GM21423 (cell line): ENCODE results near the gene SNX7.

ENCODE experiments used
- ATAC-seq: cut with Tn5 transposase; IDR thresholded peaks from one replicate; pipeline ENCODE4 v1.9.1; 2021; ENCODE audit warnings: mild to moderate bottlenecking, moderate library complexity; ENCODE audit not compliant: unreplicated experiment

SNX7 gene, protein sequence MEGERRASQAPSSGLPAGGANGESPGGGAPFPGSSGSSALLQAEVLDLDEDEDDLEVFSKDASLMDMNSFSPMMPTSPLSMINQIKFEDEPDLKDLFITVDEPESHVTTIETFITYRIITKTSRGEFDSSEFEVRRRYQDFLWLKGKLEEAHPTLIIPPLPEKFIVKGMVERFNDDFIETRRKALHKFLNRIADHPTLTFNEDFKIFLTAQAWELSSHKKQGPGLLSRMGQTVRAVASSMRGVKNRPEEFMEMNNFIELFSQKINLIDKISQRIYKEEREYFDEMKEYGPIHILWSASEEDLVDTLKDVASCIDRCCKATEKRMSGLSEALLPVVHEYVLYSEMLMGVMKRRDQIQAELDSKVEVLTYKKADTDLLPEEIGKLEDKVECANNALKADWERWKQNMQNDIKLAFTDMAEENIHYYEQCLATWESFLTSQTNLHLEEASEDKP

DNA sequence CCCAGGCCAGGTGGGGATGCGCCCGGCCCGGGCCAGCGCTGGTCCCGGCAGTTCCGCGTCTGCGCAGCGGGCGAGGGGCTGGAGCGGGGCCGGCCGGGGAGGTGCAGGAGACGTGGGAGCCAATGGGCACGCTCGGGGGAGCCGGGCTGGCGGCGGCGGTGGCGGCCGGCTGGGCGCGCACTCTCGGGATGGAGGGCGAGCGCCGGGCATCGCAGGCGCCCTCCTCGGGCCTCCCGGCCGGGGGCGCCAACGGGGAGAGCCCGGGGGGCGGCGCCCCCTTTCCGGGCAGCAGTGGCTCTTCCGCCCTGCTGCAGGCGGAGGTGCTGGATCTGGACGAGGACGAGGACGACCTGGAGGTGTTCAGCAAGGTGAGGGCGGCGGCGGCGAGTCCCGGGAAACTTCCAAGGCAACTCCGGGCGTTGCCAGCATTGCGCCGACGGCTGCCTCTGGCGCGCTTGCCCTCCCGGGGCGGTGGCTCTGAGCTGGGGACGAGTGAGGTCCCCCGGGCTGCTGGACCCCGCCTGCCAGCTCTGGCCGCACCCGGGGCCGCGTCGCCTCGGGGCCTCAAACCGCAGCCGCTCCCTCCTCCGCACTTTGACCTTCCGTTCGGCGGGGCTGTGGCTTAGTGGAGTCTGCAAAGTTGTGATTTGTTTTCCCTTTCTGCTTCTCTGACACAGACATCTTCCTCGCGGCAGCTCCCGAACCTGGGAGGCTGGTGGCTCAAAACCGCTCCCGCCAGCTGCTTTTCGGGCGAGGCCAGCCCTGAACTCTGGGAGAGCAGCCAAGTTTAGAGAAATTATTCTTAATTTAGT lies at the start of gene SNX7:
TSS of gene SNX7 (plus strand) at position 178 of the 812 bp plus-strand sequence. CDS start at position 189, 11 bp downstream.
- ATAC-seq = peak; percentile 92

DNA sequence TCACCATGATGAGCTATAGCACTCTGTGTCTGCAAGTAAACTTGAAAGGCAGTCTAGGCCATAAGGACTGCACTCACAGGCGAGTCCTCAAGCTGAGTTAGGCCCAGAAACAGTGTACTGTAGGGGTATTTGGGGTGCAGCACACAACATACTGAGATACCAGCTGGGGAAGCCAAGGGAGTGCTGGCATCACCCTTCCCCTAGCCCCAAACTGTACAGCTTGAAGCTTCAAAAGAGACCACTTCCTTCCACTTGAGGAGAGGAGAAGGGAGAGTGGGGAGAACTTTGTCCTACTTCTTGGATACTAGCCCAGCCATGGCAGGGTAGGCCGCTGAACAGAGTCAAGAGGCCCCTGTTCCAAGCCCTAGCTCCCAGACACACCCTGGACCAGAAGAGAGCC lies 24.2 kb upstream of the SNX7 start:
- ATAC-seq = no peak

DNA sequence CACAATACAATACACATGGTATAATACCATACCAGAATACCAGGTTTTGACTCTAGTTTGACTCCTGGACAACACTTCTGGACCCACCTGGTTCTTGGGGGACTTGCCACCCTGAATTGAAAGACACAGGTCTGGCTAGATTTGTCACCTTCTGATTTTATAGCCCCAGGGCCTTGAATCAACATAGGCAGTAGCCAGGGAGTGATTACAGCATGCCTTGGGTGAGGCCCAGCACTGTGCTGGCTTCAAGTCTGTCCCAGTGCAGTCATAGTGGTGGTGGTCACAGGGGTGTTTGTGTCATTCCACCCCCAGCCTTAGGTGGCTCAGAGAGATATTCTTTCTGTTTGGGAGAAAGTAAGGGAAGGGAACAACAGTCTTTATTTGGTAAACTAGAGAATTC lies 23.3 kb upstream of the SNX7 start:
- no peak for ATAC-seq

DNA sequence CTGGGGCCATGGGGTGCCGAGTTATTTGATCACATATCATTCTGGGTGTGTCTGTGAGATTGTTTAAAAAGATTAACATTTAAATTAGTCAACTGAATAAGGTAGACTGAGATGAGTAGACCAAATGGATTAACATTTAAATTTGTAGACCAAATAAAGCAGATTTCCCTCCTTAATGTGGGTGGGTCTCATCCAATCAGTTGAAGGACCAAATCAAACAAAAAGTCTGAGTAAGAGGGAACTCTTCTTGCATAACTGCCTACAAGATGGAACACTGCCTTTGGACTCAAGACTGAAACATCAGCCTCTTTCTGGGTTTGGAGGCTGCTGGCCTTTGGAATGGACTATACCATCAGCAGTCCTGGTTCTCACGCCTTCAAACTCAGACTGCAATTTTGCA lies 17.0 kb upstream of the SNX7 start:
- ATAC-seq = no peak

DNA sequence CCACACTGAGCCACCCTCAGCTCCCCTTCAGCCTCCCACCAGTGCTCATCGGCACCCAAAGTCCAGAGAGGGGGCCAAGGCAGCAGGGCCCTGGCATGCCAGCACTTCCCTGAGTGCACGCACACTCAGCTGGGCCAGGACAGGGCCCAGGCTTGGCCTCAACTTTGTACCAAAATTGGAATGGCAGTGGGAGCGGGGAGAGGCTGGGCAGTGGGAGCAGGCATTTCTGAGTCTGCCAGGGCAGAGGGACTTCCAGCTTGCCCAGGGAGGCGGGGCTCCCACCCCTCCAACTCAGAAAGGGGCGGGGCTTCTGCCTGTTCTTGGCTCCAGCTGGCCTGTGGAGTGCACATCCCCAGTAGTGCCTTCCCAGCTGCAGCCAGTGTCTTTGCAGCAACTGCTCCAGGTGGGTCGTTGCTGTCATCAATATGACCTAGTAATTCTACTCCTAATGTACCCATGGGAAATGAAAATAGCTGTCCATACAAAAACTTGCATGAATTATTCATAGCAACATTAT lies 10.3 kb upstream of the SNX7 start:
- ATAC-seq = no peak

DNA sequence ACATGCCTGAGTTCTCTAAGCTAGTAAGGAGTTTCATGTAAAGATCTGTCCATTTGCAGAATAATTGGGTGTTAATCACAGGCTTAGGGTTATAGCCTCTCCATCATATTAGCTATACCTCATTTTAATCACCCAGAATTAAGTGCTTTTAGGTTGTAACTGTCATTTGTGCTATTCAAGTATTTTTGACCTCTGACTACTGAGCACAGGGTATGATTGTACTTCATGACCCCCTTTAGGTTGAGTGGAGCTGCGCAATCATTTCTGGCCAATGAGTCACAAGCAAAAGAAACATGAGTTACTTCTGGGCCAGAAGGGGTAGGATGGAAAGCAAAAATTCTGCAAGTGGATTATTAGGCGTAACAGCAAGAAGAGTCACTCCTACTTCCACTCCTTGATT lies 8.4 kb upstream of the SNX7 start:
- no peak for ATAC-seq

DNA sequence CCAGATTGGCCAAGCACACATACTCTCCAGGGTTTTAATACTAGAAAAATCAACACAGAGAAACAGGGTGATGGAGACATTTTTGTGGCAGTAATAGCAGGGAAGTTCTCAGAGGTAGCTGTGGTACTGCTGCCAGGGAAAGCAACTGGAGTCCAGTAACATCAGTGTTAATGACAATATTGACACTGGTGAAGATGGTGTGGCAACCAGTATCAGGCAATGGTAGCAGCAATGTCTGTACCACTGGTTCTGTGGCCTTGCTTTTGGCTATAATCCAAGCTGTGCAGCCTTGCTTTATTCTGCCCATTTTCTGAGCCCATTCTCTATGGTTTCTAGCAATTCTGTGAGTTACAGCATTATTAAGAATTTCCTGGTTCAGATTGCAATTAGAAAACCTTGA lies 1.6 kb upstream of the SNX7 start:
- ATAC-seq = no peak

DNA sequence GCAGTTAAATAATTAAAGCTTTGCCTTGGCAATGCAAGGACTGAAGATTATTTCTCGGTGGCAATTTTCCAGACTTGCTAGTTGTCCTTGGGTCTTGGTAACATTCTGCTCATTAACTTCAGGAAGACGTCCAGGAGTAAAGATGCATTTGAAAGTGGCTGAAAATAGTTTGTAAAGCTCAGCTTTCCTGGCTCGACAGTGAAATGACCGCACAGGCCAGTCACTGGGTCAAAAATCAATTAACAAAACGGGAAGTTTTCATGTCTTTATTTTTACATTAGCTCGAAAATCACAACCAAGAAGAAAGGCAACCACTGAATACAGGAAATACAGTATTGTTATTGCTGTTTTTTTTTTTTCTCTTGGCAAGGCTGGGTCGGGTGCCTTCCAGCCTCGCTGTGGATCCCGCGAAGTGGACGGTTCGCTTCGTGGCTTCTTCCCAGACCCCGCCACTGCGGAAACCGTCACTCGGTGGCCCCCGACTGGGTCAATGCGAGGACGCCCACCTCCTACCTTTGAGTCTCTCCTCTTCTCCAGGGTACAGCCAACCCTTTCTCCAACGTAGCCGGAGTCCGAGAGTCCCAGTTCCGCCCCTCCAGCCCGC lies 479 bp upstream of the SNX7 start:
- ATAC-seq = no peak

DNA sequence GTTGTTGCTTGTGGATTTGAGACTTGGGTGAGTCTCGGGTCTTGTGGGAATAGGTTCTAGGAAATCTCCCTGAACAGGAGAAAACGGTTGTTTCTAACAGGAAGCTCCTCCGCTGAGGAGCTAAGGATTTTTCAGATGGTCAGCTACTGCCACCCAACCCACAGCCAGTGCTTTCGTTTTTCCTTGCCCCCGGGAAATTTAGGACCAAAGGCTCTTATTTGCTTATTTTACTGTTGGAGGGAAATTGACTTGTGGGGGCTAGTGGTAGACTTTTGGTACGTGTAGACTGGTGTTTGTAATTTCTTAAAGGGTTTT lies 792 bp downstream of the SNX7 start:
- no peak for ATAC-seq

DNA sequence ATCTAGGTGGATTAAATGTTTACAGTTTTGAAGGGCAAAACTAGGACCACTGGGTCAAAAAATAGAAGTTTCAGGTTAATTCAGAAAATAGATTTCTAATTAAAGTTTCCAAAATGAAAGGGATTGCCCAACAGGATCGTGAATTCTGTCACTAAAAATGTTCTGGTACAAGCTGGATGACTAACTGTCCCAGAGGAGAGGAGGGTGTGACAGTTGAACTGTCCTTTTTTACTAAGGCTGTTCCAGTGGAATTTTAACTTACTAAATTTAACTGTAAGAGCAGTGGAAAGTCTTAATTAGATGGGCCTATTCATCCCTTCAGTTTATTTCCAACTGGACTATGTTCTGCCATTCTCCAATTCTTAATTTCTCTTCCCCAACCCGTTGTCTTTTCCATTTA lies 7.2 kb downstream of the SNX7 start:
- no peak for ATAC-seq

DNA sequence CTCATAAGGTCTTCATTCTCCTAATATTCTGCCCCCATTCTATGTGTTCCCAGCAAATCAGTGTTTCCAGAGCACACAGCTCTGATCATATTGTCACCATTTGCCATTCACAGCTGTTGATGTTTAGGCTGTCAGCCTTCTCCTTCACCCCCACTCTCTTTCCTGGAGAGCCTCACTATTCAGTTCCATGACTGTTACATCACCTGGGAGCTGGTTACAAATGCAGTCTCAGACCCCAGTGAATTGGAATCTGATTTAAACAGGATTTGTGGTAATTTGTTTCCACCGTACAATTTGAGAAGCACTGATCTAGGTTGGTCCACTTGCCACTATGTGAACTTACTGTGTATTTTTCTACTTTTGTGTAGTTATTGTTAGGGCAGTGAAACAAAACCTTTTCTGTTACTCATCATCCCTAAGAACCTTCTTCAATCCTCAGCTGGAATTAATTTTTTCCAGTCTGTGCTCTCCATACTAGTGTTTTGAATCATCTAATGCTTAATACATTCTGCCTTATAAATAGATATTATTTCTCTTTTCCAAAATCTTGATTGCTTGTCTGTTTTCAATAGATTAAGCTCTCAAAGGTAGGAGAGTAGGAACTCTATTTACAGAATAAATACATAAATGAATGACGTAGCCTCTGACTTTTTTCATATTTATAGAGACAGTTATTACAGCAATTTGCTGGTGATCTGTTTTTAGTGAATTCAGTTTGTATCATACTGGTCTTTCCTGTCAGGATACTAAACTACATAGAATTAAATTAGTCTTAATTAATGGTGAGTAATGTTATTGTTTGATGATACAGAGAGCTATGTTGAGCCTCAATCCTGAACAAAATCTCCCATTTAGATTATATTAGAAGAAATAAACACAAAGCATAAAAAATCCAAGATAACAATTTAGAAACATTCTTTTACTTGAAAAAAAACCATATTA lies 8.1 kb downstream of the SNX7 start:
- ATAC-seq = no peak

DNA sequence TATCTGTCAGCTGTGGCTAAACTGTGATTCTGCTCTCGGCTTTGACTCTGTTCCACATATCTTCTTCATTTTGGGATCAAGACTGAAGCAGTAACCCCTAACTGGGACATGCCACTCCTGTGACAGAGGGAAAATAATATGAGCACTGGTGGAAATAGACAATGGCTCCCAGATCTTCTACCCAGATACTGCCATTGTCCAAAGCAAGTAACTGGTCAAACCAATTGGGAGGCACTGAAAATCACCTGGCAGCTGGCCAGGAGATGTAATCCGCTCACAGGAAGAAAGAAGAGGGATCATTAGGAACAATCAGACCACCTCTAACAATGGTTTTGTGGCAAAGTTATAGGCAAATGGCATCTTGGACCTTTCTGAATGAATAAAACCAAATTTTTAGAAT lies 10.7 kb downstream of the SNX7 start:
- ATAC-seq = no peak

DNA sequence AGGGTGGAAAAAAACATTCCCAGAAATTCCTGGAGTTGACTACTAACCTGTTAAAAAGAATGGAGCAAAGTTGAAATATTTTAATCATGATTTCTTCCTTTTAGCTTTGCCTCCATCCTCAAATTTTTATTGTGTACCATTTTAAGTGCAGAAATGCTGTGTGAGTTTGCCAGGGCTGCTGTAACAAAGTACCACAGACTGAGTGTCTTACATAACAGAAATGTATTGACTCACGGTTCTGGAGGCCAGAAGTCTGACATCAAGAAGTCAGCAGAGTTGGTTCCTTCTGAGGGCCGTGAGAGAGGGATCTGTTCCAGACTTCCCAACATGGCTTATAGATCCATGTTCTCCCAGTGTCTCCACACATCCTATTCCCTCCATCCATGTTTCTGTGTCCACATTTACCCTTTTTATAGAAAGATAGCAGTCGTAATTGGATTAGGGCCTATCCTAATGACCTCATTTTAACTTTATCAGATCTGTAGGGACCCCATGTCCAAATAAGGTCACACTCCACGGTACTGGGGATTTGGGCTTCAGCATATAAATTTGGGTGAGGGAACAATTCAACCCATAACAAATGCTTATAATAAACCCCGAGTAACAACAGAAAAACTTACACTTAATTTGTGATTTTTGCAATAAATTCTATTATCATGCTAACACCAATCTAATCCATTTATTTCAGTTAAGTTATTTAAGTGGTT lies 12.7 kb downstream of the SNX7 start:
- ATAC-seq = no peak

DNA sequence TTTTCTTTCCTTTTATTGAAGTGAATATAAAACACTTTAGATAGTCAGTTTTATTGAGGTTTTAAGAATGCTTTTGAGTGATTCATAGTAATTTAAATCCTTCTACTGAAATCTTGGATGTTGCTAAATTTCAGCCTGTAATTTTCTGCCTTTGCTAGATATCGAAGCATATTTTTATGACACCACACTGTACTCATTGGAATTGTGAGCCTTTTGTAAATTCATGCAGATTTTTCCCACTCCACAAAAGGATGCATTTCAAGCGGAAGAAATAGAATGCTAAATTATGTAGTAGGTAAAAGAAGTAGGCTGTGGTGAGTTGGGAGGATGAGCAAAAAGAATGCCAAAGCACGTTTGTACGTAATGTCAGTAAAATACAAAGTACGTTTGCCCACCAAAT lies 13.8 kb downstream of the SNX7 start:
- ATAC-seq = no peak

DNA sequence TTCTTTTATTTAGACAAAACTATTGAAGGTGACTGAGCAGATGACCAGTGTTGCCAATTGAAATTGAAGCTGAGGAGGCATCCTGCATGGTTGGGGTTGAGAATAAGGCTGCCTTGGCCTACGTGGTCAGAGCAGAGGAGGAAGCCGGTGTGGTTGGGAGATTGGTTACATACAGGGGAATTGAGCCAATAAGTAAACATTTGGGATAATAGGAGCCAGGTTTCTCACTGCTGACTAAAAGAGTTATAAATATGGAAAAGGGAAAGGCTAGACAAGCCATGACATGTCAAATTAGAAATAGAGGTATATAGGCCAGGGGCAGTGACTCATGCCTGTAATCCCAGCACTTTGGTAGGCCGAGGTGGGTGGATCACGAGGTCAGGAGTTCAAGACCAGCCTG lies 15.8 kb downstream of the SNX7 start:
- ATAC-seq = no peak

DNA sequence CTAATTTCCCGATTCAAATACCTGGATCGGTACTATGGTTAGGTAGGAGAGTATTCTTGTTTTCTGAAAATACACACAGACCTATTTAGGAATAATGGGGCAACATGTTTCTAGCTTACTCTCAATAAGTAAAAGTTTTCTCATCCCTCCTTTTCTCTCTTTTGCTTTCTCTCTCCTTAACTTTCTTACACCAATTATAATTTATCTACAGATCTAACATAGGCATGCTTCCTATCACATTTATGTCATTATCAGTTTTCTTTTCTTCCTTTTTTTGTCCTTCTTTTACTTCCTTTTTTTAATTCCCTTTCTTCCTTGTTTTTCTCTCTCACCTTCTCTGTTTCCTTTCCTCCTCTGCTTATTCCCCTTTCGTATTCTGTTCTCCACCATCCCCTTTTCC lies 20.3 kb downstream of the SNX7 start:
- no peak for ATAC-seq

DNA sequence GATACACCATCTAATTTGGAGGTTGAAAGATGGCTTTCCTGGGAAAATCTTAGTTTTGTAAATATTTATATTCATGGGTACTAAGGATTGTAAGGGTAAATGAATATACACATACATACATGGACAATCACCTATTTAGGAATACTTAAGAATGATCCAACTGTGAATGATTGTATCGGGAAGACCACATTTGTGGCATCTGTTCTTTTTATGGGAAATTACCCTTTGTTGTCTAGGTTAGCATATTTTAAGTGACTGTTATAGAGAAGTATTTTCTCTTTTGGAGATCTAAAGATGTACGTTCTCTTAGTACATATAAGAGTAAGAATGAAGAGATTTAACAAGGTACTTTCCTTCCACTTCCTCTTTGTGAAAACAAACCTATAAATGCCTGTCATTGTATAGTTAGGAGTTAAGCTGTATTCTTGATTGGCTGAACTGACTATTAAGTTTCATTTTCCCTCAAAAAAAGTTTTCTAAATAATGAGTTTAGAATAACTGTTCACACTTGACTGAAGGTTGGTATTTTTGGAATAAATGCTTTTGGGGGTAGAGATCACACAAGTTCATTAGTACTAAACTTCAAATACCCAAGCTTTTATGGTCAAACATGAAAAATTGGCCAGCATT lies 26.7 kb downstream of the SNX7 start:
- ATAC-seq = peak; percentile 44

DNA sequence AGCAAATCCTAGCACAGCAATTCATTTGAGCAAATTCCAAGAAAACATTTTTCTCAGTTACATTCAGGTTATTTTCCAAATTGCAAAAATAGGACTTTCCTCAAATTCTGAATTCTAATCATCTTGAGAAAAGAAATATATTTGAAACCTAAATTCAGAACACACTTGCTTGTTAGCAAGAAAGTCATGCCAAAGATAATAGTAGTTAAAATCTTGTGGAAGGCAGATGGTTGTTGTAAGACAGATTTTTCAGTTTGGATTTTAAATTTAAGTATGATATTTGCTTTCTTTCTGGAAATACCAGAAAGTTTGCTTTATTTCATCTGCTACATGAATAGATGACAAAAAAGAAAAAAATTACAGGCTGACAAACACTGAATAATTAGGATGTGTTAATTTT lies 29.1 kb downstream of the SNX7 start:
- ATAC-seq = no peak

DNA sequence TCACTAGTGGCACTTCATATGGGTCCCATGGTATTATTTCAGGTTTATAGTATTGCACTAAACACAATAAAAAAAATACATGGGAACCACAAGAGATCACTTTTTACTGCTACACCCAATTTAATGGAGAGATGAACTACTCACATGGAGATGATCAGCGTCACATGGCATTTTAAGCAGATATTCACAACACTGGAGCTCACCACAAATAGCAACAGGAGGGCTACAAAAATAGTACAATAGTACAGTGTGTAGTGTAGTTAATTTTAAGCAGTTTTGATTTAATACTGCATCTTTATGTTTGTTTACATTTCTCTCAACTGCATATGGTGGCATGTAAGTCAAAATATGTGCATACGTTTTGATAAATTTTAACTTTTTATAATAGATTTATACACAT lies 31.0 kb downstream of the SNX7 start:
- ATAC-seq = no peak

DNA sequence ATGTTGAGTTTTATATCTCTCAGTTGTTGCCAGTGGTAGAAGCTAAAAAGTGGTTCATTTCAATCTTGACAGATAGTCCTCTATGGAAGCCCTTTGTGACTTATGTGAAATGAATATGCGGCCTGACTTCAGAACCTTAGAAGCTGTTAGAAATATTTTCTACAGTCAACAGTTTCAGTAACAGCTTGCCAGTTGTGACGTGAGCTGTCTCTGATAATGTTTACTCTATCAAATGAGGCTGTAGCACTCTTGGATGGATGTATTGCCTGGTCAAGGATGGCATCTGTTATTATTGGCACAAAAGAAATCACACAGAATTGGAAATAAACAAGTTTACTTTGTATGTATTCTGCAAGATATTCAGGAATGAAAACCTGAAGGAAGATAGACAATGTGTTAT lies 31.9 kb downstream of the SNX7 start:
- ATAC-seq = no peak
